Progenitor cell of endocrine pancreas (in vitro differentiated cells): ENCODE results near the gene C1orf167. TPM values are rescaled to one million over a fixed set of nuclear protein-coding genes. Genes with fewer than 3 reads are reported as not detected.
"Not testable (repeated sequence)": the region's sequence is repeated elsewhere in the genome, so short reads cannot be mapped to it uniquely, and the experiment has no call there.

Source experiments
- DNase-seq: peaks from one replicate; pipeline ENCODE4 v3.0.0; 2021; ENCODE audit warnings: low spot score; ENCODE audit not compliant: unreplicated experiment
- H3K27ac Mint-ChIP-seq: 2 replicates; pipeline ENCODE4 v1.8.0; 2021; ENCODE audit warnings: mild to moderate bottlenecking, moderate library complexity, mixed read lengths
- H3K27me3 Mint-ChIP-seq: 2 replicates; pipeline ENCODE4 v1.8.0; 2021; ENCODE audit warnings: mixed read lengths
- H3K36me3 Mint-ChIP-seq: 2 replicates; pipeline ENCODE4 v1.8.0; 2022; ENCODE audit warnings: mixed read lengths; ENCODE audit not compliant: insufficient read depth
- H3K4me1 Mint-ChIP-seq: 2 replicates; pipeline ENCODE4 v1.8.0; 2021; ENCODE audit warnings: low read depth, mixed read lengths
- H3K4me3 Mint-ChIP-seq: 2 replicates; pipeline ENCODE4 v1.8.0; 2021; ENCODE audit warnings: low read depth, mild to moderate bottlenecking, moderate library complexity, mixed read lengths
- H3K9me3 Mint-ChIP-seq: 2 replicates; pipeline ENCODE4 v1.8.0; 2021; ENCODE audit warnings: low read depth, mixed read lengths
- CTCF ChIP-seq: fragments of 200-600 bp; sonication (generic); IDR thresholded peaks from one replicate; pipeline ENCODE4 v1.5.0; 2021; ENCODE audit warnings: antibody characterized with exemption, mild to moderate bottlenecking; ENCODE audit not compliant: unreplicated experiment
- total RNA-seq: library from RNA; stranded (reverse); gene quantifications from 2 replicates; pipeline ENCODE4 v1.2.1, GENCODE V29; 2021

The C1orf167 gene
- total RNA-seq, 1 donor from 2014 or later = not detected

- DNase-seq = no peak
- Mint-ChIP-seq H3K4me1 (peaks cover 23% of the 10 kb centered on the region), H3K27ac (no peak overlapping the region), H3K27me3 (no peaks in the 10 kb centered on the region), H3K4me3 (no peak overlapping the region), H3K9me3 (no peaks in the 10 kb centered on the region), H3K36me3 (peaks cover 4% of the 10 kb centered on the region)
- no peak for TF ChIP-seq CTCF
These were observed 38.4 kb downstream of the C1orf167 start for GRCh38 chr1:11800391-11800755.

GRCh38 chr1:11800756-11801433 lies 38.9 kb downstream of the C1orf167 start:
- no peaks in the 10 kb centered on the region for H3K27me3 Mint-ChIP-seq
- TF ChIP-seq CTCF = no peak

GRCh38 chr1:11802616-11802972 lies 40.6 kb downstream of the C1orf167 start:
- H3K4me1 Mint-ChIP-seq = peaks cover 35% of the 10 kb centered on the region

More at GRCh38 chr1:11800756-11801433, 38.9 kb downstream of the C1orf167 start:
- peaks cover 4% of the 10 kb centered on the region for H3K36me3 Mint-ChIP-seq
- no peak overlapping the region for H3K4me3 Mint-ChIP-seq
- DNase-seq = no peak
- no peak overlapping the region for H3K27ac Mint-ChIP-seq
- H3K9me3 Mint-ChIP-seq = no peaks in the 10 kb centered on the region
- H3K4me1 Mint-ChIP-seq = peaks cover 23% of the 10 kb centered on the region

GRCh38 chr1:11802973-11803885 lies 41.2 kb downstream of the C1orf167 start:
- no peak for TF ChIP-seq CTCF
- H3K4me3 Mint-ChIP-seq = peak overlapping the region; percentile 67
- H3K4me1 Mint-ChIP-seq = peaks cover 39% of the 10 kb centered on the region
- H3K9me3 Mint-ChIP-seq = no peaks in the 10 kb centered on the region
- peak; percentile 52 for DNase-seq
- H3K36me3 Mint-ChIP-seq = peaks cover 4% of the 10 kb centered on the region
- peak overlapping the region; percentile 89 for H3K27ac Mint-ChIP-seq
- no peaks in the 10 kb centered on the region for H3K27me3 Mint-ChIP-seq

More at GRCh38 chr1:11802616-11802972, 40.6 kb downstream of the C1orf167 start:
- TF ChIP-seq CTCF = no peak
- Mint-ChIP-seq H3K4me3 (peak overlapping the region; percentile 67), H3K27ac (peak overlapping the region; percentile 89), H3K9me3 (no peaks in the 10 kb centered on the region), H3K27me3 (no peaks in the 10 kb centered on the region), H3K36me3 (peaks cover 4% of the 10 kb centered on the region)
- no peak for DNase-seq

GRCh38 chr1:11803924-11804665 lies 42.1 kb downstream of the C1orf167 start:
- peaks cover 42% of the 10 kb centered on the region for H3K4me1 Mint-ChIP-seq
- DNase-seq, H3K9me3 Mint-ChIP-seq, H3K36me3 Mint-ChIP-seq, H3K27me3 Mint-ChIP-seq: not testable (repeated sequence)
- H3K4me3 Mint-ChIP-seq = peak overlapping the region; percentile 100
- H3K27ac Mint-ChIP-seq = peak overlapping the region; percentile 97
